Activated T-cell treated with anti-CD3 and anti-CD28 coated beads, Interleukin-2, amount 50 U/mL, for 72 hours (primary cell): ENCODE results near the gene RALGPS2. TPM values are rescaled to one million over a fixed set of nuclear protein-coding genes. Genes with fewer than 3 reads are reported as not detected.
A peak's percentile ranks its signal among the peaks of the same experiment; 100 is the strongest.

Experiments
- ATAC-seq, 2 donors: fragments of 150-1000 bp; cut with Tn5 transposase; replicated peaks in 1 of 2; 2 replicates each; pipeline ENCODE4 v1.10.0; 2021; ENCODE audit warnings: moderate library complexity in 2 of 2, mild to moderate bottlenecking in 1 of 2
- DNase-seq, 2 donors: peaks; one replicate each; pipeline ENCODE4 v3.0.0; 2021 to 2022; ENCODE audit warnings: mixed read lengths in 1 of 2
- H3K27ac Mint-ChIP-seq: one replicate; pipeline ENCODE4 v1.8.0; 2022; ENCODE audit warnings: mild to moderate bottlenecking, moderate library complexity, mixed read lengths
- H3K27me3 Mint-ChIP-seq: one replicate; pipeline ENCODE4 v1.8.0; 2022; ENCODE audit warnings: low read depth, mixed read lengths
- H3K36me3 Mint-ChIP-seq, 2 donors: one replicate each; pipeline ENCODE4 v1.8.0; 2022; ENCODE audit warnings: mixed read lengths in 2 of 2, mild to moderate bottlenecking in 1 of 2; ENCODE audit not compliant: insufficient read depth in 2 of 2
- H3K4me1 Mint-ChIP-seq: one replicate; pipeline ENCODE4 v1.8.0; 2022; ENCODE audit warnings: low read depth, mixed read lengths
- H3K4me3 Mint-ChIP-seq, 2 donors: one replicate each; pipeline ENCODE4 v1.8.0; 2022; ENCODE audit warnings: mild to moderate bottlenecking in 2 of 2, mixed read lengths in 2 of 2, moderate library complexity in 2 of 2
- H3K9me3 Mint-ChIP-seq, 2 donors: one replicate each; pipeline ENCODE4 v1.8.0; 2022; ENCODE audit warnings: mixed read lengths in 2 of 2
- total RNA-seq, 2 donors: library from RNA; stranded (reverse); gene quantifications; one replicate each; pipeline ENCODE4 v1.2.3, GENCODE V29; 2022

Gene RALGPS2
- total RNA-seq, 2 donors from 2014 or later: 7.8 to 16.5 TPM

- DNase-seq (no peak), ATAC-seq (no peak)
- Mint-ChIP-seq H3K9me3 (no peaks in the 10 kb centered on the region), H3K4me3 (no peak overlapping the region), H3K36me3 (no peaks in the 10 kb centered on the region), H3K27ac (no peak overlapping the region), H3K4me1 (no peaks in the 10 kb centered on the region), H3K27me3 (peaks cover 14% of the 10 kb centered on the region)
These were observed 226.6 kb downstream of the RALGPS2 start for GRCh38 chr1:178951600-178951999.

- DNase-seq: no peak
- Mint-ChIP-seq H3K27me3 (peaks cover 10% of the 10 kb centered on the region), H3K4me1 (no peaks in the 10 kb centered on the region), H3K4me3 (no peak overlapping the region), H3K36me3 (no peaks in the 10 kb centered on the region), H3K9me3 (no peaks in the 10 kb centered on the region), H3K27ac (no peak overlapping the region)
- ATAC-seq: no peak
These were observed 228.0 kb downstream of the RALGPS2 start for GRCh38 chr1:178953034-178953433.

- Mint-ChIP-seq H3K4me3 (no peak overlapping the region), H3K27ac (no peak overlapping the region), H3K9me3 (no peaks in the 10 kb centered on the region), H3K27me3 (peaks cover 6% of the 10 kb centered on the region), H3K4me1 (no peaks in the 10 kb centered on the region), H3K36me3 (no peaks in the 10 kb centered on the region)
- DNase-seq (no peak), ATAC-seq (no peak)
These were observed 228.7 kb downstream of the RALGPS2 start for GRCh38 chr1:178953538-178954324.

GRCh38 chr1:178954325-178954690, 229.3 kb downstream of the RALGPS2 start:
- H3K4me3 Mint-ChIP-seq: no peak overlapping the region
- H3K9me3 Mint-ChIP-seq: no peaks in the 10 kb centered on the region
- H3K27ac Mint-ChIP-seq: no peak overlapping the region
- H3K36me3 Mint-ChIP-seq: no peaks in the 10 kb centered on the region
- ATAC-seq (no peak), DNase-seq (no peak)
- peaks cover 6% of the 10 kb centered on the region for H3K27me3 Mint-ChIP-seq
- H3K4me1 Mint-ChIP-seq: no peaks in the 10 kb centered on the region

- Mint-ChIP-seq H3K4me3 (no peak overlapping the region), H3K36me3 (peaks cover 1 to 2% of the 10 kb centered on the region in 2 donors), H3K27me3 (peaks cover 6% of the 10 kb centered on the region), H3K9me3 (peaks cover 4% of the 10 kb centered on the region in 2 donors), H3K27ac (no peak overlapping the region), H3K4me1 (no peaks in the 10 kb centered on the region)
- no peak for ATAC-seq
- no peak for DNase-seq
These were observed 229.9 kb downstream of the RALGPS2 start for GRCh38 chr1:178954937-178955336.

- Mint-ChIP-seq H3K27ac (peak overlapping the region; percentile 26), H3K36me3 (peaks cover 2% of the 10 kb centered on the region in 2 donors), H3K9me3 (peaks cover 4% of the 10 kb centered on the region in 2 donors), H3K27me3 (peaks cover 6% of the 10 kb centered on the region), H3K4me3 (no peak overlapping the region), H3K4me1 (no peaks in the 10 kb centered on the region)
- DNase-seq (no peak), ATAC-seq (no peak)
These were observed 230.4 kb downstream of the RALGPS2 start for GRCh38 chr1:178955391-178955954.

GRCh38 chr1:178958491-178958890, 233.4 kb downstream of the RALGPS2 start:
- Mint-ChIP-seq H3K36me3 (peaks cover 2% of the 10 kb centered on the region in 2 donors), H3K27me3 (no peaks in the 10 kb centered on the region), H3K9me3 (peaks cover 4 to 7% of the 10 kb centered on the region in 2 donors), H3K4me3 (no peak overlapping the region), H3K27ac (no peak overlapping the region), H3K4me1 (no peaks in the 10 kb centered on the region)
- no peak for ATAC-seq
- DNase-seq: no peak

- no peak for DNase-seq
- no peak overlapping the region for H3K27ac Mint-ChIP-seq
- H3K4me1 Mint-ChIP-seq: no peaks in the 10 kb centered on the region
- no peak for ATAC-seq
- H3K27me3 Mint-ChIP-seq: no peaks in the 10 kb centered on the region
- no peak overlapping the region for H3K4me3 Mint-ChIP-seq
- H3K9me3 Mint-ChIP-seq: peaks cover 4 to 9% of the 10 kb centered on the region in 2 donors
- H3K36me3 Mint-ChIP-seq: peaks cover 2 to 5% of the 10 kb centered on the region in 2 donors
These were observed 234.8 kb downstream of the RALGPS2 start for GRCh38 chr1:178959543-178960460.

- Mint-ChIP-seq H3K27ac (no peak overlapping the region), H3K36me3 (peaks cover 2 to 5% of the 10 kb centered on the region in 2 donors), H3K9me3 (peaks cover 4 to 9% of the 10 kb centered on the region in 2 donors), H3K27me3 (no peaks in the 10 kb centered on the region), H3K4me3 (no peak overlapping the region), H3K4me1 (no peaks in the 10 kb centered on the region)
- ATAC-seq: no peak
- no peak for DNase-seq
These were observed 235.6 kb downstream of the RALGPS2 start for GRCh38 chr1:178960482-178961240.

GRCh38 chr1:178961331-178961730, 236.3 kb downstream of the RALGPS2 start:
- no peaks in the 10 kb centered on the region for H3K27me3 Mint-ChIP-seq
- ATAC-seq: no peak
- peaks cover 4 to 9% of the 10 kb centered on the region in 2 donors for H3K9me3 Mint-ChIP-seq

GRCh38 chr1:178961868-178962267, 236.8 kb downstream of the RALGPS2 start:
- Mint-ChIP-seq H3K27ac (no peak overlapping the region), H3K27me3 (no peaks in the 10 kb centered on the region), H3K4me1 (no peaks in the 10 kb centered on the region), H3K9me3 (peaks cover 4 to 9% of the 10 kb centered on the region in 2 donors), H3K4me3 (no peak overlapping the region), H3K36me3 (peaks cover 2 to 5% of the 10 kb centered on the region in 2 donors)
- DNase-seq (no peak), ATAC-seq (no peak)

More at GRCh38 chr1:178961331-178961730, 236.3 kb downstream of the RALGPS2 start:
- peaks cover 2 to 5% of the 10 kb centered on the region in 2 donors for H3K36me3 Mint-ChIP-seq
- H3K27ac Mint-ChIP-seq: no peak overlapping the region
- H3K4me1 Mint-ChIP-seq: no peaks in the 10 kb centered on the region
- no peak overlapping the region for H3K4me3 Mint-ChIP-seq
- DNase-seq: no peak

- DNase-seq (no peak), ATAC-seq (no peak)
- Mint-ChIP-seq H3K9me3 (peaks cover 4 to 9% of the 10 kb centered on the region in 2 donors), H3K27ac (no peak overlapping the region), H3K27me3 (no peaks in the 10 kb centered on the region), H3K4me3 (no peak overlapping the region), H3K4me1 (no peaks in the 10 kb centered on the region), H3K36me3 (peaks cover 2 to 5% of the 10 kb centered on the region in 2 donors)
These were observed 238.0 kb downstream of the RALGPS2 start for GRCh38 chr1:178962853-178963711.
